ENCODE measurements around the gene EVA1A. TPM values are rescaled to one million over a fixed set of nuclear protein-coding genes. Genes with fewer than 3 reads are reported as not detected.

The EVA1A gene
- total RNA-seq, 1 experiment from 2014 or later = not detected

GRCh38 chr2:75547345-75548035 lies 13.2 kb downstream of the EVA1A start:
- DNase-seq = no peak
- Mint-ChIP-seq H3K4me3 (ENCODE audit: low read depth, unreplicated experiment) (no peak overlapping the region), H3K36me3 (ENCODE audit: insufficient read depth, unreplicated experiment) (no peaks in the 10 kb centered on the region), H3K9me3 (ENCODE audit: low read depth, unreplicated experiment) (peaks cover under 1% of the 10 kb centered on the region), H3K27me3 (ENCODE audit: unreplicated experiment) (peaks cover 72% of the 10 kb centered on the region), H3K4me1 (ENCODE audit: low read depth, unreplicated experiment) (no peaks in the 10 kb centered on the region), H3K27ac (ENCODE audit: unreplicated experiment) (no peak overlapping the region)
- CTCF ChIA-PET = interaction anchor here (0.7 kb wide), 1 partner anchor 44 kb away, joined by 3 read pairs; no protein-coding TSS in a partner anchor
- TF ChIP-seq CTCF (IDR thresholded peaks at IDR 0.05; ENCODE audit: unreplicated experiment) = no peak
- BruUV-seq (replicated peaks) = no TSS peak
- intact Hi-C loops (cut with micrococcal nuclease; ENCODE audit: unreplicated experiment) = no loop called here

- Mint-ChIP-seq H3K4me3 (ENCODE audit: low read depth, unreplicated experiment) (no peak overlapping the region), H3K9me3 (ENCODE audit: low read depth, unreplicated experiment) (peaks cover 2% of the 10 kb centered on the region), H3K27me3 (ENCODE audit: unreplicated experiment) (peaks cover 66% of the 10 kb centered on the region), H3K36me3 (ENCODE audit: insufficient read depth, unreplicated experiment) (no peaks in the 10 kb centered on the region), H3K4me1 (ENCODE audit: low read depth, unreplicated experiment) (no peaks in the 10 kb centered on the region), H3K27ac (ENCODE audit: unreplicated experiment) (no peak overlapping the region)
- intact Hi-C loops (cut with micrococcal nuclease; ENCODE audit: unreplicated experiment) = no loop called here
- no TSS peak for BruUV-seq (replicated peaks)
- TF ChIP-seq CTCF (IDR thresholded peaks at IDR 0.05; ENCODE audit: unreplicated experiment) = no peak
- CTCF ChIA-PET = no interaction called here
- no peak for DNase-seq
These were observed 14.8 kb downstream of the EVA1A start for GRCh38 chr2:75545922-75546321.

- no peaks in the 10 kb centered on the region for H3K4me1 Mint-ChIP-seq (ENCODE audit: low read depth, unreplicated experiment)
- intact Hi-C loops (cut with micrococcal nuclease; ENCODE audit: unreplicated experiment) = no loop called here
- DNase-seq = no peak
- BruUV-seq (replicated peaks) = no TSS peak
- CTCF ChIA-PET = no interaction called here
- peaks cover 60% of the 10 kb centered on the region for H3K27me3 Mint-ChIP-seq (ENCODE audit: unreplicated experiment)
- peaks cover 2% of the 10 kb centered on the region for H3K9me3 Mint-ChIP-seq (ENCODE audit: low read depth, unreplicated experiment)
- no peak overlapping the region for H3K27ac Mint-ChIP-seq (ENCODE audit: unreplicated experiment)
- H3K4me3 Mint-ChIP-seq (ENCODE audit: low read depth, unreplicated experiment) = no peak overlapping the region
- no peak for TF ChIP-seq CTCF (IDR thresholded peaks at IDR 0.05; ENCODE audit: unreplicated experiment)
- H3K36me3 Mint-ChIP-seq (ENCODE audit: insufficient read depth, unreplicated experiment) = no peaks in the 10 kb centered on the region
These were observed 15.4 kb downstream of the EVA1A start for GRCh38 chr2:75545387-75545786.

GRCh38 chr2:75543446-75543845 lies 17.3 kb downstream of the EVA1A start:
- H3K4me1 Mint-ChIP-seq (ENCODE audit: low read depth, unreplicated experiment) = no peaks in the 10 kb centered on the region
- no peak for TF ChIP-seq CTCF (IDR thresholded peaks at IDR 0.05; ENCODE audit: unreplicated experiment)
- peaks cover 47% of the 10 kb centered on the region for H3K27me3 Mint-ChIP-seq (ENCODE audit: unreplicated experiment)
- no peaks in the 10 kb centered on the region for H3K36me3 Mint-ChIP-seq (ENCODE audit: insufficient read depth, unreplicated experiment)
- H3K4me3 Mint-ChIP-seq (ENCODE audit: low read depth, unreplicated experiment) = no peak overlapping the region
- CTCF ChIA-PET = no interaction called here
- no TSS peak for BruUV-seq (replicated peaks)
- intact Hi-C loops (cut with micrococcal nuclease; ENCODE audit: unreplicated experiment) = no loop called here
- peaks cover 2% of the 10 kb centered on the region for H3K9me3 Mint-ChIP-seq (ENCODE audit: low read depth, unreplicated experiment)
- H3K27ac Mint-ChIP-seq (ENCODE audit: unreplicated experiment) = no peak overlapping the region
- DNase-seq = no peak
